GM12878 (cell line): ENCODE measurements around the gene KRT80. TPM values are rescaled to one million over a fixed set of nuclear protein-coding genes. Genes with fewer than 3 reads are reported as not detected.

Experiments
- ATAC-seq: fragments of 200-7000 bp; cut with Tn5 transposase; 3 replicates; pipeline ENCODE4 v1.9.1; 2020; ENCODE audit warnings: mild to moderate bottlenecking, moderate library complexity
- BruUV-seq: library from RNA; stranded (reverse); fragments of 400-500 nt; replicated peaks from 2 replicates; lab custom pipeline; 2021; lab: Mats Ljungman, UMichigan
- CTCF ChIA-PET: fragments of 300-600 bp; sonication (Branson Sonifier 250); formaldehyde crosslinking; extraction: SDS; loops from one replicate; lab custom pipeline; 2021; ENCODE audit warnings: inconsistent platforms; lab: Yijun Ruan, JAX
- POLR2A ChIA-PET: fragments of 350-600 bp; formaldehyde crosslinking; extraction: SDS; loops from one replicate; lab custom pipeline; 2021; ENCODE audit warnings: inconsistent platforms; lab: Charles Lee
- RAD21 ChIA-PET: fragments of 300-600 bp; sonication (Branson Sonifier 250); formaldehyde crosslinking; loops from one replicate; lab custom pipeline; 2023; ENCODE audit warnings: antibody characterized with exemption; ENCODE audit not compliant: unreplicated experiment; lab: Charles Lee
- SMC1A ChIA-PET: fragments of 300-600 bp; sonication (Branson Sonifier 250); formaldehyde crosslinking; loops from one replicate; lab custom pipeline; 2023; ENCODE audit not compliant: unreplicated experiment, uncharacterized antibody; lab: Charles Lee
- DNase-seq: peaks from one replicate; pipeline ENCODE4 v3.0.0-alpha.2; 2011; ENCODE audit warnings: low read depth, low spot score
- FAIRE-seq: peaks from 3 replicates; lab custom pipeline; 2011; peaks lifted over from hg19 to GRCh38; lab: Jason Lieb, UNC
- H2AFZ ChIP-seq: 2 replicates; pipeline ENCODE4 v1.6.0; 2011; ENCODE audit warnings: low read depth, low read length, control low read depth; ENCODE audit not compliant: control insufficient read depth
- H3K27ac ChIP-seq: 2 replicates; pipeline ENCODE4 v1.5.1; 2011; ENCODE audit warnings: control low read depth; ENCODE audit not compliant: control insufficient read depth, insufficient read depth
- H3K27me3 ChIP-seq, 2 experiments: replicated peaks in 1 of 2; 2 replicates each; pipeline versions ENCODE4 v1.6.0 to v1.6.1; 2011; ENCODE audit warnings: low read length in 1 of 2; ENCODE audit not compliant: control insufficient read depth in 2 of 2, insufficient read depth in 2 of 2
- H3K36me3 ChIP-seq, 2 experiments: 2 replicates each; pipeline ENCODE4 v1.5.1; 2011; ENCODE audit warnings: low read length in 1 of 2; ENCODE audit not compliant: control insufficient read depth in 2 of 2, insufficient read depth in 2 of 2
- H3K4me1 ChIP-seq: 2 replicates; pipeline ENCODE4 v1.6.1; 2011; ENCODE audit warnings: mild to moderate bottlenecking, low read length, moderate library complexity, mixed read lengths; ENCODE audit not compliant: control insufficient read depth, insufficient read depth
- H3K4me2 ChIP-seq: 2 replicates; pipeline ENCODE4 v1.6.0; 2011; ENCODE audit warnings: control low read depth; ENCODE audit not compliant: control insufficient read depth, insufficient read depth
- H3K4me3 ChIP-seq: fragments of 200-600 bp; sonication (generic); 2 replicates; pipeline ENCODE4 v1.5.1; 2016
- H3K79me2 ChIP-seq: 2 replicates; pipeline ENCODE4 v1.6.0; 2011; ENCODE audit warnings: low read length; ENCODE audit not compliant: control insufficient read depth, insufficient read depth
- H3K9ac ChIP-seq: 2 replicates; pipeline ENCODE4 v1.8.0; 2011; ENCODE audit warnings: low read length, control low read depth, mixed read lengths; ENCODE audit not compliant: control insufficient read depth, insufficient read depth
- H3K9me3 ChIP-seq: replicated peaks from 3 replicates; pipeline ENCODE4 v1.5.1; 2011; ENCODE audit warnings: mild to moderate bottlenecking, low read length; ENCODE audit not compliant: control insufficient read depth, insufficient read depth
- H4K20me1 ChIP-seq: 2 replicates; pipeline ENCODE4 v1.6.0; 2011; ENCODE audit not compliant: control insufficient read depth, insufficient read depth
- BCLAF1 ChIP-seq: fragments of 450-650 bp; IDR thresholded peaks from 2 replicates; pipeline ENCODE4 v1.6.1; 2017; ENCODE audit warnings: antibody characterized with exemption, mild to moderate bottlenecking, moderate library complexity
- CHD2 ChIP-seq: IDR thresholded peaks from 2 replicates; pipeline ENCODE4 v1.6.1; 2011; ENCODE audit warnings: low read depth, low read length, improper control_type of control experiment, borderline replicate concordance
- CREM ChIP-seq: IDR thresholded peaks from 2 replicates; pipeline ENCODE4 v1.6.1; 2014; ENCODE audit warnings: antibody characterized with exemption, low read depth
- ESRRA ChIP-seq: IDR thresholded peaks from 2 replicates; pipeline ENCODE4 v1.6.1; 2012; ENCODE audit warnings: mild to moderate bottlenecking, low read length, improper control_type of control experiment
- EZH2 ChIP-seq: IDR thresholded peaks from 2 replicates; pipeline ENCODE4 v1.6.1; 2012; ENCODE audit warnings: low read depth, mild to moderate bottlenecking, control low read depth, inconsistent platforms, low read length, borderline replicate concordance; ENCODE audit not compliant: control insufficient read depth
- FOS ChIP-seq: IDR thresholded peaks from 3 replicates; pipeline ENCODE4 v1.6.1; 2011; ENCODE audit warnings: borderline replicate concordance; ENCODE audit not compliant: insufficient read length; ENCODE audit errors: extremely low read depth
- FOXK2 ChIP-seq: fragments of 450-650 bp; IDR thresholded peaks from 2 replicates; pipeline ENCODE4 v1.6.1; 2017; ENCODE audit warnings: mild to moderate bottlenecking, moderate library complexity
- HDAC2 ChIP-seq: fragments of 200-600 bp; sonication (generic); IDR thresholded peaks from 2 replicates; pipeline ENCODE4 v1.6.1; 2017
- HDGF ChIP-seq: fragments of 450-650 bp; IDR thresholded peaks from 2 replicates; pipeline ENCODE4 v1.6.1; 2016; ENCODE audit warnings: antibody characterized with exemption
- IKZF1 ChIP-seq: fragments of 450-650 bp; conservative IDR thresholded peaks from 2 replicates; pipeline ENCODE4 v1.6.1; 2017; ENCODE audit warnings: antibody characterized with exemption, mild to moderate bottlenecking
- IRF3 ChIP-seq: fragments of 450-650 bp; IDR thresholded peaks from 2 replicates; pipeline ENCODE4 v1.6.1; 2014; ENCODE audit warnings: mild to moderate bottlenecking
- JUND ChIP-seq: IDR thresholded peaks from 2 replicates; pipeline ENCODE4 v1.6.1; 2012; ENCODE audit warnings: low read depth, mild to moderate bottlenecking, low read length, improper control_type of control experiment, moderate library complexity
- MEF2A ChIP-seq: IDR thresholded peaks from 2 replicates; pipeline ENCODE4 v1.6.1; 2011; ENCODE audit warnings: low read depth, mild to moderate bottlenecking, low read length, moderate library complexity; ENCODE audit not compliant: insufficient read depth
- NR2C1 ChIP-seq: fragments of 450-650 bp; IDR thresholded peaks from 2 replicates; pipeline ENCODE4 v1.6.1; 2017; ENCODE audit warnings: antibody characterized with exemption, mild to moderate bottlenecking, moderate library complexity
- SMC3 ChIP-seq: IDR thresholded peaks from 2 replicates; pipeline ENCODE4 v1.6.1; 2011; ENCODE audit warnings: low read length, improper control_type of control experiment, borderline replicate concordance
- SP1 ChIP-seq: IDR thresholded peaks from one replicate; pipeline ENCODE4 v1.6.1; 2011; ENCODE audit warnings: low read depth, low read length
- ZBED1 ChIP-seq: IDR thresholded peaks from 2 replicates; pipeline ENCODE4 v1.6.1; 2016; ENCODE audit warnings: borderline replicate concordance
- WGBS: methylation state at CpG from one replicate; pipeline ENCODE4 v1.1.6; 2016; ENCODE audit warnings: low lambda C conversion rate; ENCODE audit not compliant: insufficient replicate concordance, insufficient coverage; ENCODE audit errors: missing lambda C conversion rate; 5-methylcytosine and 5-hydroxymethylcytosine counted together
- in situ Hi-C: fragments of 300-500 bp; cut with MboI; formaldehyde crosslinking; loops from 9 replicates; pipeline ENCODE4 v1.14.3; 2018; ENCODE audit warnings: mixed read lengths
- intact Hi-C: fragments of 100-400 bp; cut with micrococcal nuclease; formaldehyde crosslinking; loops from one replicate; pipeline ENCODE4 v1.14.2; 2022; ENCODE audit not compliant: unreplicated experiment
- polyA plus RNA-seq, 11 experiments: library from polyadenylated mRNA; depleted of rRNA in 4 of 11; unstranded in 6 of 11; stranded (reverse) in 5 of 11; fragments of >200 nt; fragmentation: Nextera tagmentation in 4 of 11; fragmentation: Illumina TruSeq in 1 of 11; extraction: Ambion mirVana in 4 of 11; extraction: Trizol in 1 of 11; gene quantifications; 1 replicate in 1 of 11; 2 replicates in 10 of 11; pipeline versions ENCODE4 v1.2.1 to v1.2.3, GENCODE V29; 2011 to 2016; ENCODE audit warnings: inconsistent platforms in 2 of 11, missing spikeins in 2 of 11, low read depth in 1 of 11
- total RNA-seq, 4 experiments: library from RNA; depleted of rRNA in 3 of 4; stranded (reverse); fragments of >200 nt in 3 of 4; fragmentation: Illumina TruSeq in 1 of 4; extraction: Trizol in 1 of 4; gene quantifications; 2 replicates each; pipeline versions ENCODE4 v1.2.1 to v1.2.3, GENCODE V29; 2013 to 2021

KRT80 gene
- total and polyA plus RNA-seq, 10 of the 15 experiments (the other 5 are each of a cell fraction or from before 2014, with no cell fraction given): 0.01 TPM; not detected in 9

GRCh38 chr12:52170827-52171226, 21.0 kb downstream of the KRT80 start (continued):
- TF ChIP-seq IRF3 (no peak), BCLAF1 (no peak)

- Histone ChIP-seq H3K27me3 (no peaks in the 10 kb centered on the region), H3K9me3 (no peaks in the 10 kb centered on the region), H3K4me3 (no peak overlapping the region), H3K4me2 (no peak overlapping the region), H4K20me1 (no peaks in the 10 kb centered on the region), H3K9ac (no peak overlapping the region), H2AFZ (no peak overlapping the region), H3K4me1 (peaks cover 6% of the 10 kb centered on the region), H3K79me2 (no peaks in the 10 kb centered on the region), H3K36me3 (no peaks in the 10 kb centered on the region), H3K27ac (no peak overlapping the region)
- intact Hi-C loops (no loop called here), in situ Hi-C loops (no loop called here)
- no TSS peak for BruUV-seq
- RAD21 ChIA-PET: no interaction called here
- WGBS: 57% methylated on average over 1 of the region's 1 CpG
- DNase-seq (no peak), FAIRE-seq (no peak), ATAC-seq (no peak)
- CTCF ChIA-PET: interaction anchor here (1.1 kb wide), 1 partner anchor 109 kb away, joined by 3 read pairs; no protein-coding TSS in a partner anchor
- POLR2A ChIA-PET: interaction anchor here (0.9 kb wide), 1 partner anchor 586 kb away, joined by 3 read pairs; no protein-coding TSS in a partner anchor
- no peak for TF ChIP-seq SP1
- TF ChIP-seq MEF2A: no peak
- TF ChIP-seq SMC3: no peak
- TF ChIP-seq HDGF: no peak
- TF ChIP-seq FOS: no peak
- TF ChIP-seq ZBED1: no peak
- no peak for TF ChIP-seq ESRRA
- TF ChIP-seq CHD2: no peak
- TF ChIP-seq FOXK2: no peak
- no peak for TF ChIP-seq NR2C1
- no peak for TF ChIP-seq IKZF1
- TF ChIP-seq CREM: no peak
- no peak for TF ChIP-seq EZH2
- no peak for TF ChIP-seq JUND
- no peak for TF ChIP-seq HDAC2
- SMC1A ChIA-PET: no interaction called here
Measured at GRCh38 chr12:52169886-52170285, 21.9 kb downstream of the KRT80 start.
